SHP77 (cell line): ENCODE results near the gene BAG3.
A peak's percentile ranks its signal among the peaks of the same experiment; 100 is the strongest.
"Not testable (repeated sequence)": the region's sequence is repeated elsewhere in the genome, so short reads cannot be mapped to it uniquely, and the experiment has no call there.

ENCODE experiments used
- DNase-seq, 2 experiments: peaks; one replicate each; lab custom pipeline; 2025; lab: John Stamatoyannopoulos, UW

Gene BAG3

DNA sequence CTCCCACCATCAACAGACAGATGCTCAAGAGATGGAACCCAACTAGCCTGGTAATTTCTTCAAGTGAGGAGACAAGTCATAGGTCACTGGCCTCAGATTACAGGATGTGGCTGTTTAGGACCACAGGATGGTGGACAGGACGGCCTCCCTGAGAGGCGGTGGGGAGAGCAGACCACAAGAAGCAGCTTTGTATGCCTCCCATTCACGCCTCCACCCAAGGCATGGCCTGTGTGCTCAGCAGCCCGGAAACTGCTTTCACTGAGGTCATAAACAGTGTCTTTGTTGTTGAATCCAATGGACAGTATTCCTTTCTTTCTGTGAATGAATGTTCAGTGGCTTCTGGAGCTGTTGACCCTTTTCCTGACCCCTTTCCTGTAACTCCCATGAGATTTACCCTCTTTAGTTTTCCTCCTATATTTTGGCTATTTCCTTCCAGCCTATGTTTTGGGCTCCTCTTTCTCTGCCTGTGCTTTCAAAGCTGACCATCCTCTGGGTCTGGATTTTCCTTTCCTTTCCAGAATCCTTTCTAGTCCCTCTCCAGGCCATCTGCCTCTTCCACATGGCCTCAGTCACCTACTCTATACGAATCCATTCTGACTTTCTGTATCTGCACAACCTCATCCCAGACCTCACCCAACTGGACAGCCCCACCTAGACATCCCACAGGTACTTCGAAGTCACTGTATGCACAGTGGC is 42.2 kb downstream of the BAG3 start:
- no peak for DNase-seq

DNA sequence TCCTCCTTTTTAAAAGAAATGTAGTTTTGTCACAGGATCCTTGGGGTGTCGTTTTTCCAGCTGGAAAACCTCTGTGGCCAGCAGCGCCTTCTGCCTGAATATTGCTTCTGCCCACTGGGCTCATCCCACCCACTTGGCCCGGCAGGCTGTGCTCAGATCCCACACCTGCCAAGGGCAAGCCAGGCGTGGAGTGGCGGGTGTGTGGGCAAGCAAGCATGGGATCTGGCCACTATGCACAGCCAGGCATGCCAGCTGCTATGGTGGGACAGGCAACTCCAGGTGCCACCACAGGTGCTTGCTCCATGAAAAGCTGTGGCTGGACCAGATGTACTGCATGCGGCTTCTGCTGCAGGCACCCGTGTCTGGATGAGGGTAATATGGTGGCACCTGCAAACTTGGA is 43.4 kb downstream of the BAG3 start:
- DNase-seq = no peak

DNA sequence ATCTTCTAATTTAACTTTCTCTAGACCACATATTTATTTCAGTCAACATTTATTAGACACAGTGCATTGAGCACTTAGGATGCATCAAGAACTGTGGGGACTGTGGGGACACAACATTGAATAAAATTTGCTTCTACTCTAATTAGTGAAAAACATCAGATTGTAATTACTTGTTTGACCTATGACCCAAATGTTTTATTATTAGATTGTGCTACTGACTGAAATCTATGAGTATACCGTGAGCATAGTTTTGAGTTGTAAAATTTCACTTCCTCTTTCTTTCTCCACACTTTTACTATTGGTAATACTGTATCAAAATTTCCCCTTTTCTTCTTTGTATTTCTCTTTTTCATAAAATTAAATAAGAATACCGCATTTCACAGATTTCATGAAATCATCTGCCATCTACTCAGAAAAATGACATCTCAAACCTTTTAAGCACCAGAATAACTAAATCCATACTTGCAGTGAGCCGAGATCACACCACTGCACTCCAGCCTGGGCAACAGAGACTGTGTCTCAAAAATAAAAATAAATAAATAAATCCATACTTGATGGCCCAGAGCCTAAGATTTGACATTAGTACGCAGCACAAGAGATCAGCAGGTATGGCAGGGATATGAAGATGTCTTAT is 49.3 kb downstream of the BAG3 start:
- DNase-seq = no peak

DNA sequence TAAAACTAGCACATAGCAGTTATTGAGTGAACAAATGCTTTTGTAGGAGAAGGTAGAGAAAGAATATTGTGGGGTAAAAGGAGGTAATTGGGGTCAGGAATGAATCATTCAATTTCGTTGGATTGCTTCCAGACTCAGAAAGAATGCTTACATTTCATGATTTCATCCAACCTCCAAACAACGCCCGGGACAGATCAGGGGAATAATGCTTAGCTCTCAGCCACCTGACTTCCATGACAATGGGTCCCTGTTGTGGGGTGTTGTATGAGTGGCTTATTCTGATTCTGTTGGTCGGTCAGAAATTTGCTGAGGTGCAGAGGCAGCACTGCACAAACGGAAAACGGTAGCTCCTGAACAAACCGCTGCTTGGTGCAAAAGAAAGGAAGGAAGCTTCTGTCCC is 50.7 kb downstream of the BAG3 start:
- DNase-seq = no peak

DNA sequence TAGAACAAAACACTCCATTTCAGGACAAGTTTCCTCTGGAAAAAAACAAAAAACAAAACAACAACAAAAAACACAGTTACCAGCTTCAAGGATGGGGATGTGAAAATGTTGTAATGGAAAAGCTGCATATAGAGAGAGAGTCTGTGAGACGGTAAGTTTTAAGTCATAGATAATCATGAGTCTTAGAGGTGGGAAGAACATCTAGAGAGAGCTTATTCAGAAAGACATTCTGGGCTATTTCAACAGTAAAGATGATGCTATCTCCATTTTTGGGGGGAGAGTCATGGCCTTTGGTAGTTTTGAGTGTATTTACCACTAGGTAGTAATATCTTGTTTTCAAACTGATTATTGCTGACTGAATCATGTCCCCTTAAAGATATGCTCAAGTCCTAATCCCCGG is 51.4 kb downstream of the BAG3 start:
- no peak for DNase-seq

DNA sequence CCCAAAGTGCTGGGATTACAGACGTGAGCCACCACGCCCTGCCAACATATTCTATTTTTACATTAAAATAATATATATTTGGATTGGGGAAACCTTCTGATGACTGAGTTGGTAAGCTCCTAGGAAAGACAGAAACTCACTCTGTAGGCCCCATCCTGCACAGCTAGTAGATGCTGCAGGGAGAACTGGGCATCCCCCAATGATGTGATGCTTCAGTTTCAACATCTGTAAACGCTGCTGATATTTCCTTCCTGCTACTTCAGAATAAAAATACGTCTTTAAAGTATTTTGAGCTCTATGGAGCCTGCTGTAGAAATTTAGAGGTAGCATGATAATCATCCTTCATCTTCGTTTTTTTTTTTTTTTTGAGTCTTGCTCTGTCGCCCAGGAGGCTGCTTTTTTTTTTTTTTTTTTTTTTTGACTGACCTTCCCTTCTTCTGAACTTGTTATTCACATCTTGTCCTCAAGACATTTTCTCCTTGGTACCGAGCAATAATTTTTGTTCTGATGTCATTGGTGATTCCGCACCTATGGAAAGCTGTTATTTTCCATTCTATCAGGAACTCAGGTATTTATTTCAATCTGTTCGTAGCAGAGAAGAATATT is 52.8 kb downstream of the BAG3 start:
- DNase-seq = no peak

DNA sequence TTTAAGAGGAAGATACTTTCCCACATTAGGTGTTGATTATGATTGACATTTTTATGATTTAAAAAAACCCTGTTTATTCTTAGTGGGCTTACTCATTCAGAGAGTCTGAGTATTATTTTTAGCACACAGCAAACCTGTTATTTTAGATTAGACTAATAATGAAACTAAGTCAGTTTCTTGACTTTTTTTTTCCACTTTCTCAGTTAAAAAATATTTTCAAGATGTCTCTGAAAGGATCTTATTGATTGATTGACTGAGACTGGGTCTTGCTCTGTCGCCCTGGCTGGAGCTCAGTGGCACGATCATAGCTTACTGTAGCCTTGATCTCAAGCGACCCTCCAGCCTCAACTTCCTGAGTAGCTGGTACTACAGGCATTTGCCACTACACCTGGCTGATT is 54.3 kb downstream of the BAG3 start:
- DNase-seq = no peak

DNA sequence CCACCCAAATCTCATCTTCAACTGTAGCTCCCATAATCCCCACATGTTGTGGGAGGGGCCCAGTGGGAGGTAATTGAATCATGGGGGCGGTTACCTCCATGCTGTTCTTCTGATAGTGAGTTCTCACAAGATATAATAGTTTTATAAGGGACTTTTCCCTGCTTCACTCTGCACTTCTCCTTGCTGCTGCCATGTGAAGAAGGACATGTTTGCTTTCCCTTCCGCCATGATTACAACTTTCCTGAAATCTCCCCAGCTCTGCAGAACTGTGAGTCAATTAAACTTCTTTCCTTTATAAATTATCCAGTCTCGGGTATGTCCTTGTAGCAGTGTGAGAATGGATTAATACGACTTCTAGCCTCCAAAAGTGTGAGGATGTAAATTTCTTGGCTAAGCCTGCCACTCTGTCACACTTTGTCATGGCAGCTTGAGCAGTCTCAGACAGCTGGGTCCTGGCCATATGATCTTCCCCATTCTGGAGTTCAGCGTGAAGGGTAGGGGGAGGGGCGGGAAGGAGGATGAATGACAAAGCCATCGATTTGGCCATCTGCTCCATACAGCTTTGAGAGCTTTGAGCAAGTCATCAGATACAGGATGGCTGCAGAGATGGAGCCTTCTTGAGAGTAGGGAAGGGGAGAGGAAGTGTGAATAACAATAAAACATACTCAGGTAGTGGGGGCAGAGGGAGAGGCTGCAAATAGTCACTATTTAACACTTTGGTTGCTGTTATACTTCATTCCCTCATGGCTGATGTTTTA is 55.5 kb downstream of the BAG3 start:
- no peak for DNase-seq

DNA sequence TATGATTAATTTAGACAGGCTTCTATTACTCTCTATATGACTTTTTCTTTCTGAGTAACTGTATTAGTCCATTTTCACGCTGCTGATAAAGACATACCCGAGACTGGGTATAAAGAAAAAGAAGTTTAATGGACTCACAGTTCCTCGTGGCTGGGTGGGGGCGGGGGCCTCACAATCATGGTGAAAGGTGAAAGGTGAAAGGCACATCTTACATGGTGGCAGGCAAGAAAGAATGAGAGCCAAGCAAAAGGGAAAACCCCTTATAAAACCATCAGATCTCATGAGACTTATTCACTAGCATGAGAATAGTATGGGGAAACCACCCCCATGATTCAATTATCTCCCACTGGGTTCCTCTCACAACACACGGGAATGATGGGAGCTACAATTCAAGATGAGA is 56.2 kb downstream of the BAG3 start:
- DNase-seq = not testable (repeated sequence)

DNA sequence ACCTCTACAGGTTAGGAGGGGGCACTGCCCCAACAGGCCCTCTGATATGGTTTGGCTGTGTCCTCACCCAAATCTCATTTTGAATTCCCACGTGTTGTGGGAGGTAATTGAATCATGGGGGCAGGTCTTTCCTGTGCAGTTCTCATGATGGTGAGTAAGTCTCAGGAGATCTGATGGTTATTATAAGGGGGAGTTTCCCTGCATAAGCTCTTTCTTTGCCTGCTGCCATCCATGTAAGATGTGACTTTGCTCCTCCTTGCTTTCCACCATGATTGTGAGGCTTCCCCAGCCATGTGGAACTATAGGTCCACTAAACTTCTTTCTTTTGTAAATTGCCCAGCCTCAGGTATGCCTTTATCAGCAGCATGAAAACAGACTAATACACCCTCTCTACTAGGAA is 59.8 kb downstream of the BAG3 start:
- DNase-seq = not testable (repeated sequence)

DNA sequence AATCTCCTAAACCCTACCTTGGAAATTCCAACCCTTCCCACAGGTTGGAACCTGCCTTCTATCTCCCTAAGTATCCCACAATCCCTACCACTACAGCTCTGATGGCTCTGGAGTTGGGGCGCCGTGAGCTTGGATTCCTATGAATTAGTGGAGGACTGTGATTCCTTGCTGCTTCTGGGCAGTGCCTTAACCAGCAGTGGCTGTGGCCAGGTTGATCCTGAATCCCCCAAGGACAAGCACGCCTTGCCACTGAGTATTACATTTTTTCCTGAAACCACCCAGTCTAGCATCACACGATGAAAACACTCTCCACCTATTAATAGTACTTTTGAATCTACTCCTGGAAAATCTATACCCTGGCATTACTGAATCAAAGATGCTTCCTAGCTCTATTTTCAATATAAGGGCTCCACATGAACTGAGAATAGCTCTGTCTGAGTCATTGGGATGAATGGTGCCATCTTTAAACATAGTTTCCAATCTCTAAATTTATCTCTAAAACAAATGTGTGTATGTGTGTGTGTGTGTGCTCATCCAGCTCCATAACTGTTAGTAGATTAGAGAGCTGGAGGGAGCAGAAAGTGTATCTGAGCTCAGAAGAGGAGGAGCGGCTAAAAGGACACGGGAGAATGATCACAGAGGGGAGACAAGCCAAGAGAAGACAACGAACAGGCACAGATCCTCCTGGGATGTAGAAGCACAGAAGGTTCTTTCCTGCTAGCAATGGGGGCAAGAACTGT is 62.7 kb downstream of the BAG3 start:
- DNase-seq = no peak

DNA sequence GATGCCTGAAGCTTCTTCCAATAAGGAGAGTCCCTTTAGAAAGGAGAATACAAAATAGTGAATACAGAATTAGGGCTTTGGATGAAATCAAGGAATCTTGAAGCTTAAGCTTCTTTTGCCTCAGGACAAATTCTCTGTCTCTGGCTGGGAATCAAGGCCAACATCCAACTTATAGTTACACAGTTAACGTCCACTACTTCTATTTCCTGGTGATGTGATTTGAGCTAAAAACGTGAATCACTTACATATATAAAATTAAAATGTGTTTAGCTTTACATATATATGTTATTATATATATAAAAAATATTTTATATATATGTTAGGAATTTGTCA is 63.3 kb downstream of the BAG3 start:
- DNase-seq = no peak

DNA sequence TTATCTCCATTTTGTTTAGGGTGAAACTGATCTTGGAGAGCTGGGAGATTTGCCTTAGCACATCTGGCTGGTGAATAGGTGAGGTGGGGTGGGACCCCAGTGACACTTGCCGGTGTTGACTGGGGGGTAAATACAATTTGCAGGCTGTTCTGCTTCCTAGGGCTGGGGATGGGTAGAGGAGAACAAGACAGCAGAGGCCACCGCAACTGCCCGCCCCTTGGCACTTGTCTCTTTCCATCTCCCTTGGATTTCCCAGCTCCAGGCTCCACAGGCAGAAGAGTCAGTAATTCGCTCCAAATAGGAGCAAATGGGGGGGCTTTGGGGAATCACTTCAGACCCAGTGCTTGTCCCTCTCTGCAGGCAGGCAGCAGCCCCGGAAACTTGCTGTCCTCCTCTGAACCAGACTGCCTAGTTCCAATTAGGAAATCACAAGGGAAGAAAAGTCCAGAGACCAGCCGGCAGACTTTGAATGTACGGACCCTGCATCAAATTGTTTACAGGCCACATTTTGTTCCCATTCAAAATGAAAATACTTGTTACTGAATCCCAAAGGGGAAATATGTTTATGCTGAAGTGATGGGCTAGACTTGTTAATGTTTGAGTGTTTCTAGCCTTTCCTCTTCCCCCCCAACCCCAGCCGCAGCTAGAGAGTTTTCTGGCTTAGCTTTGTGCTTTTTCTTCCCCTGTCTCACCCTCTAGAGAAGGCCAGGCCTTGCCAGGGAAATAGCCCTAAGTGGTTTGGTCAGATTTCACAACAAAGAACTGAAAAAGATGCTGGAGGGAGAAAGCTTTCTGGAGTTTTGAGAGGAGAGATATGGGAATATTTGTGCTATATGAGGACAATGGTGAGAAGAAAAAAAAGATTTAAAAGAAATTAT is 64.7 kb downstream of the BAG3 start:
- DNase-seq = no peak

DNA sequence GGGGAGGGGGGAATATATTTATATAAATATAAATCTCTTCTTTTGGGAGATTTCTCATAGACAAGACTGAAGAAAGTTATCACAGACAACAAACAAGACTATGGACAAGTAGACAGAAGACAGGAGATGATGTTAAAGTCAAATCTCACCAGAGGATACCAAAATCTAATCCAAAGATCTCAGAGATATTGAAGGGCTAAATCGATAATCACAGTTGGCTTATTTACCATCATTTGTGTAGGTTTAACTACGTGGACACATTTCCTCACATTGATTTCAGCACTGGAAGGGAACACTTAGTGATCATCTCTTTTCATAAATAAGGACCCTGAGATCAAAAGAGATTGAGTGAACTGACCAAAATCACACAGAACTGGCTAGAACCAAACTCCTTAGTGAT is 72.0 kb downstream of the BAG3 start:
- DNase-seq = no peak

DNA sequence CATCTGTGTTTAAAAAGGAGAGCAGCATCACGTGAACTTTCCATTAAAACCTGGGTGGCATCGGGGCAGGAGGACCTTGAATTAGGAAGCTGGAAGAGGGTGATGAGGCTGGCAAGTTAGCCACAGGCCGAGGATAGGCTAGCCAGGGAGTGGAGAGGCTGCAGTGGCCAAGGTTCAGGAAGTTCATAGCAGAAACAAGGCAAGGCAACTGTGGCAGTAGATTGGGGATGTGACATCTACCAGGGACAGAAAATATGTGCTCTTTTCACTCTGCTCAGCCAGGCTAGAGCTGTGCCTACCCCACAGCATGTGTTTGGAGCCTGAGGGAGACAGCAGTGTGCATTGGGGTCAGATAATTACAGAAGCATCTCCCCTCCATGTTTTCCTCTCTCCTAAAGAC is 72.4 kb downstream of the BAG3 start:
- DNase-seq = no peak

DNA sequence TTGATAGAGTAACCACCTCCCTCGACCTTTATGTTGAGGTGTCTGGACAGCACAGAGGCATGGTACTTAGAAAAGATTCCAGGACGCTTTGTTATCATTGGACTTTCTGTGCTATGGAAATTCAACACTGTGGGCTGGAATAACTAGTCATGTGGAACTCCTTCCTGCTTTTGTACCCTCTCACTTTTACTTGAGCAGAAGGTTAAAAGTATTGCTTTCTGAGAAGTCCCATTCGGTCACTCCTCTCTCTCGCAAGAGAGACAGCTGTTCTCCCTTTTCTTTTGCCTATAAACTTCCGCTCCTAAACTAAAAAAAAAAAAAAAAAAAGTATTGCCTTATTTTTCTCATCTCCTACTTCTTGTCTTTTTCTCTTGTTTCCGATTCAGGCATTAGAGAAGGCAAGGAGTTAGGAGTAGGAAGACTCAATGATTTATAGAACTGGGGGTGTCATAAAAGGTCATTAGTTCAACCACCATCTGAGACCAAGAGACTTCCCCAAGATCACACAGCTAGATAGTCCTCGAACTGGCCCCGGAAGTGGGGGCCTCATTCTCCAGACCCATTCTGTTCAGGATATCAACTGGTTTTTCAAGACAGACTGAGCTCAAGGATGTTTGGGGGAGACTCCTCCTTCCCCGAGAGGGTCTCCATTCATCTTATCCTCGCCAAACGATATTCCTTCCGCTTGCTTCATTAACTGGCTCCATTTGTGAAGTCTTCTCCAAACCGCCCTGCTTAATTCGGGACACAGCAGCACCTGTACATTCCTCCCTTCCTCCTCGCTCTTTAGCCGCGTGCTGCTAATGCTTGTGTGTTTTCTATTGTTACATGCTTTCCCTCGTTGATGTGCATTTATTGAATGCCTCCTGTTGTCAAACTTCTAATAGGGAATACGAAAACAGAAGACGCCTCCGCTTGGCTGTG is 73.7 kb downstream of the BAG3 start:
- DNase-seq = peak; percentile 40 to 66

DNA sequence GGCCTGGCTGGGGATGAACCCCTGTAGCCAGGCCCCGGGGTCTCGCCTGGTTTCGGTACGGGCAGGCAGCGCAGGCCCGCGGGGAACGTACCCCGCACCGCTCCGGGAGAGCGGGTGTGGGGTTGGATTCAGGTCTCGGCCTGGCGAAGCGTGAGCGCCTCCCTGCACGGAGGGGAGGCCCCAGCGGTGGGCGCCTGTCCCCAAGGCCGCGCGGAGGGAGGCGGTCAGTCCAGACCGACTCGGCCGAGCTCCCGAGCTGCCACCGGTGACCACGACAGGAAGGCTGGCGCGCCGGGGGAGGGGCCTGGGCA is 74.3 kb downstream of the BAG3 start:
- DNase-seq = no peak

DNA sequence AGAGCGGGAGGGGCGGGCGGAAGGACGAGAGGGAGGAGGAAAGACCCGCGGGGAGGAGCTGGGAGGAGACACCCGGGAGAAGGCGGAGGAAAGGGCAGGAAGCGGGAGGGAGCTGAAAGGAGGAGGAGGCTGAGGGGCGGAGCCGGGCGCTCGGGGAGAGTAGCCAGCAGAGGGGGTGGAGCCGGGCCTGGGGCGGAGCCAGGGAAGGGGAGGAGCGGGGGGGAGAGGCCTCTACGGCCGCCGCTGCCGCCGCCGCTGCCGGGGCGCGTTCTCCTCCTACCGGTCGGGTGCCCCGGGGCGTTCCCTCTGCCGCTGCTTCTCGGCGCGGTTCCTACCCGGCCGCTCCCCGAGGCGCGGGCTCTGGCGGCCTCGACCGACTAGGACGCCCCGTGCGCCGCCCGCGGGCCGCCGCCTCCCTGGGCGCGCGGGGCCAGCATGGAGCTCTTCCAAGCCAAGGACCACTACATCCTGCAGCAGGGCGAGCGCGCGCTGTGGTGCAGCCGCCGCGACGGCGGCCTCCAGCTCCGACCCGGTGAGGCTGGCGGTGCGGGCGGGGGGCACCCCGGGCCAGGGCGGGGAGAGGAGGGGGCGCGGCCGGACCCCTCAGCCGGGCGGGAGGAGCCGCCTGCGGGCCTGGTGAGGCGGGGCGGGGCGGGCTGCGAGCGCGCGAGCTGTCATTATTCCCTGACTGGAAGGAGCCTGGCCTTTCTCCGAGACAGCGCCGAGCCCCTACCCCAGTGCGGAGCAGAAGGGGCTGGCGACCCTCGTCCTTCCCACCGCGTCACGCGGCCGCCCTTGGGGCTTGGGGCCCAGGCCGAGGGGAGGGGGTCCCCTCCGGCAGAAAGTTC is 74.9 kb downstream of the BAG3 start, which contains the start of gene INPP5F:
Gene INPP5F, plus strand, starts transcription at position 223 of the 848 bp plus-strand sequence. Its CDS starts 213 bp downstream, at position 436.
- DNase-seq = peak; percentile 94 to 95

DNA sequence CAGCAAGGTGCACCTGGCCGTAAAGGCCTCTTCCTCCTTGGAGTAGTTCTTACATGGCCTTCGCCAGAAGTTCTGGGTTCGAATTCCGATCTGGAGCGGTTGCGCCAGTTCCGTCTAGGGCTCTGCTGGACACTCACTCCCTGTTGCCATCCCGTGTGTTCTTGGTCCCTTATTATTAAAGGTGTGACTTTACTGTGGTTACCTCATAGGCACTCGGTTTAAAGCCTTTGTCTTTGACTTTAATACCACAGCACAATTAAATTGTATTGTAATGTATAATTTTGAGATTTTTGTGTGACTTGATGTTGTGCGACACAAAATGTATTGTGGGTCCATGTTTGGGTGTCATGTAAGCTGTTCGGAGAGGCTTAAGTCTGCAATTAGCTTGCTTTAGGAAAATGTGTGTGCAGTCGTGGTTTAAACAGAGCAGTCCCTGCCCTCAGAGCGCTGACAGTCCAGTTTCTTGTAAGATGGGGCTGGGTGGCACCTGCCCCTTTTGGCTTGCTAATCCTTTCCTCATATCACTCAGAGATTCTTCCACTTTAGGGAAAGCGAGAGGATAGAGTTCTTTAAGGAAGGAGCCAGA is 75.6 kb downstream of the BAG3 start:
- no peak for DNase-seq
